ENCODE measurements around the gene NSA2.

The NSA2 gene

GRCh38 chr5:74829413-74829812, 62.4 kb downstream of the NSA2 start:
- TF ChIP-seq CTCF (IDR thresholded peaks at IDR 0.05): no peak
- Mint-ChIP-seq H3K36me3 (ENCODE audit: low read depth) (no peaks in the 10 kb centered on the region), H3K27ac (no peak overlapping the region), H3K9me3 (no peaks in the 10 kb centered on the region), H3K27me3 (ENCODE audit: low read depth, poor library complexity) (no peaks in the 10 kb centered on the region), H3K4me1 (no peaks in the 10 kb centered on the region), H3K4me3 (no peak overlapping the region)
- no peak for DNase-seq

Data from nephron progenitor cell (in vitro differentiated cells).